ENCODE measurements around the gene TBCA.

- no peak for TF ChIP-seq CTCF (IDR thresholded peaks at IDR 0.05)
- TF ChIP-seq POLR2A (IDR thresholded peaks at IDR 0.05) = no peak
Measured at GRCh38 chr5:77795846-77796245, 19.7 kb upstream of the TBCA start.
